HepG2 (cell line): Measurements from ENCODE around the gene TIAM1.

Experiments
- ELF1 ChIP-seq: sonication (generic); formaldehyde crosslinking; IDR thresholded peaks from 2 replicates; pipeline ENCODE4 v1.4.0; 2020; ENCODE audit warnings: missing genetic modification reagents
- EZH2 ChIP-seq: conservative IDR thresholded peaks from 2 replicates; pipeline ENCODE4 v1.6.1; 2012; ENCODE audit warnings: mild to moderate bottlenecking, low read depth, low read length, moderate library complexity
- NFIC ChIP-seq: IDR thresholded peaks from 2 replicates; pipeline ENCODE4 v1.6.1; 2012; ENCODE audit warnings: mild to moderate bottlenecking, low read length, inconsistent platforms
- NPAS2 ChIP-seq: sonication (generic); formaldehyde crosslinking; IDR thresholded peaks from 2 replicates; pipeline ENCODE4 v1.8.0; 2022; ENCODE audit warnings: mild to moderate bottlenecking, missing genetic modification reagents, borderline replicate concordance
- POLR2AphosphoS5 ChIP-seq: IDR thresholded peaks from 2 replicates; pipeline ENCODE4 v1.6.1; 2012; ENCODE audit warnings: low read depth, low read length
- RCOR2 ChIP-seq: IDR thresholded peaks from 2 replicates; pipeline ENCODE4 v1.6.1; 2016; ENCODE audit warnings: missing biosample characterization, missing genetic modification reagents
- ZNF317 ChIP-seq: sonication (generic); formaldehyde crosslinking; IDR thresholded peaks from 2 replicates; pipeline ENCODE4 v1.5.0; 2020; ENCODE audit warnings: mild to moderate bottlenecking, missing genetic modification reagents
- TF ChIP-seq, protein P1 (sequence below): IDR thresholded peaks from 2 replicates; pipeline ENCODE4 v1.6.1; 2012; ENCODE audit warnings: inconsistent platforms

DNA sequence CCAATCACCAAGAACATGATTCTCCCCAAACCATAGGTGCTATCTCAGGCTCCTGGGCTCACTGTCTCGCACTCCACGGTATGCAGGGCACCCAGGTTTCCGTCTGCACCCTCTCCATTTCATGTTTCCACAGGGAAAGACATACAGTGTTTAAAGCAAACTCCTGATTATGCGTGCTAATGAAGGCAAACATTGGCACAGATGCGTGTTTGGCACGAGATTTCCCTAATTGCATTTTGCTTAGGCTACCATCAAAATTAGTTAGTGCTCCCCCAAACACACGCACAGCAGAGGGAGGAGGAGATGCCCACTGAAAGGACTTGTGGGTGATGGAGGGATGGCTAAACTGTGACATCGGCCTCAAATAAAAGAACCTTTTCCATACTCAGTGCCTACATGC is 32.2 kb upstream of the TIAM1 start:
- TF ChIP-seq RCOR2 (CRISPR knock-in tag): no peak
- no peak for TF ChIP-seq ZNF317
- no peak for TF ChIP-seq POLR2AphosphoS5
- TF ChIP-seq ELF1 (CRISPR knock-in tag): no peak
- TF ChIP-seq EZH2: no peak
- TF ChIP-seq NPAS2 (CRISPR knock-in tag): no peak
- TF ChIP-seq NFIC: no peak
- TF ChIP-seq, protein P1, sequence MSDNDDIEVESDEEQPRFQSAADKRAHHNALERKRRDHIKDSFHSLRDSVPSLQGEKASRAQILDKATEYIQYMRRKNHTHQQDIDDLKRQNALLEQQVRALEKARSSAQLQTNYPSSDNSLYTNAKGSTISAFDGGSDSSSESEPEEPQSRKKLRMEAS: no peak
